Measurements from ENCODE around the gene PKD2. TPM values are rescaled to one million over a fixed set of nuclear protein-coding genes. Genes with fewer than 3 reads are reported as not detected.
A peak's percentile ranks its signal among the peaks of the same experiment; 100 is the strongest.

Gene PKD2
- total RNA-seq, 2 experiments from 2014 or later = 9.5 to 10.9 TPM

DNA sequence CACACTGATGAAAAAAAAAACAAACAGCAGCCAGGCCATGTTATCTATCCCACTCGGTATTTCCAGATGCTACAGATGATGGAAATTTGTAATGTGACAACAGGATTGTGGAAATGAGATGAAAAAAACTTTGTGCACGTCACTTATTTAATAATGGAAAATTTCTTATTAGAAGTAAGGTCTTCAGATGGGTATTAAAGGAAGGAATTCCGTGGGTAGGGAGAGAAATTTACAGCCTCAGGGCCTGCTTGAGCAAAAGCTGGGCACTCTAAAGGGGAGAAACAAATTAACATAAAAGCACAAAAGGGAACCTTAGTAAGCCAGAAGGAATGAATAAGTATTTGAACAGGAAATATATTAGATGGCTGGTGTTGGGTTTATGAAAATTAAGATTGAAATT is 4.2 kb upstream of the PKD2 start:
- ATAC-seq (ENCODE audit: low read depth) (no peak), DNase-seq (no peak)
- Mint-ChIP-seq H3K27me3 (peaks cover 24% of the 10 kb centered on the region), H3K4me1 (peaks cover 4% of the 10 kb centered on the region), H3K36me3 (no peaks in the 10 kb centered on the region), H3K4me3 (no peak overlapping the region), H3K9me3 (no peaks in the 10 kb centered on the region), H3K27ac (no peak overlapping the region)
- POLR2A ChIA-PET = no interaction called here

DNA sequence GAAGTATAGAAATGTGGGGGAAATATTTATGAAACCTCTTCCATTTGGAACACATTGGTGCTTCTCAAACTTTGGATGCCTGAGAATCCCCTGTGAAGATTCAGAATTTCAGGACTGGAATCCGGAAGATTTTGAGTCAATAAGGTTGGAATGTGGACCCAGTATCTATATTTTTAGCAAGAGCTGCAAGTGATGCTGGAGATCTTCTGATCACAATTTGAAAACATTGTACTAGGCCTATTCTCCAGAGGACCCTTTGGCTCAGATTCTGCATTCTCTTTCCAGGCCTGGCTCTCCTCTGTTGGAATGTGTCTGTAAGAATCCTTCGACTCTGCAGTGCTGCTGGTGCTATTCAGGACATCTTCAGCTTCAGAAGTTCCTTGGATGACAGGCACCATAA is 2.4 kb upstream of the PKD2 start:
- Mint-ChIP-seq H3K9me3 (no peaks in the 10 kb centered on the region), H3K36me3 (peaks cover 2% of the 10 kb centered on the region), H3K4me1 (peaks cover 11% of the 10 kb centered on the region), H3K27me3 (peaks cover 24% of the 10 kb centered on the region), H3K27ac (no peak overlapping the region), H3K4me3 (no peak overlapping the region)
- ATAC-seq (ENCODE audit: low read depth) (no peak), DNase-seq (no peak)
- POLR2A ChIA-PET = no interaction called here

DNA sequence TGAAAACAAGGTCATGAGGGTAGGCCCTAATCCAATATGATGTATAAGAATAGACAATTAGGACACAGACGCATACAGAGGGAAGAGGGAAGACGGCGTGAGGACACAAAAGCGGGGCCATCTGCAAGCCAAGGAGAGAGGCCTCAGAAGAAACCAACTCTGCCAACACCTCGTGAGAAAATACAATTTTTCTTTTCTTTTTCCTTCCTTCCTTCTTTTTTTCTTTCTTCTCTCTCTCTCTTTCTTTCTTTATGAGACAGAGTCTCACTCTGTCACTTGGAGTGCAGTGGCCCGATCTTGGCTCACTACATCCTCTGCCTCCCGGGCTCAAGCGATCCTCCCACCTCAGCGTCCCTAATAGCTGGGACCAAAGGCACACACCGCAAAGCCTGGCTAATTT is 1.5 kb upstream of the PKD2 start:
- Mint-ChIP-seq H3K4me1 (peaks cover 16% of the 10 kb centered on the region), H3K36me3 (peaks cover 4% of the 10 kb centered on the region), H3K27ac (no peak overlapping the region), H3K4me3 (no peak overlapping the region), H3K27me3 (peaks cover 23% of the 10 kb centered on the region), H3K9me3 (no peaks in the 10 kb centered on the region)
- POLR2A ChIA-PET = no interaction called here
- ATAC-seq (ENCODE audit: low read depth) (no peak), DNase-seq (no peak)

DNA sequence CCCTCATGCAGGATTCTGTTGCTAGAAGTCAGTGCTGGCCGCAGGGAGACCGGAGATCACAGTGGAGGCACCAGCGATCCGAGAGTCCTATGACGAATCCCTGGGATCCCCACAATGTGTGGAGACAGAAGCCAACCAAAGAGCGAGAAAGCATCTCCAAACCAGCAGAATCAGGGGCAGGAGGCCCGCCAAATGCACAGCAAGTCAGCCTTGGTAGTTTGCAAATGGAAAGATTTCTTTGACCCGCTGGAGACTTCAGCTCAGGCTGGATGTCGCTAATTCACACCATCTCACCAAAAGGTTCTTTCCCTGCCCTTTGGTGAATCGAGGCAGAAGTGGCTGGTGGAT is 505 bp upstream of the PKD2 start:
- Mint-ChIP-seq H3K9me3 (no peaks in the 10 kb centered on the region), H3K27ac (peak overlapping the region; percentile 50), H3K27me3 (peaks cover 19% of the 10 kb centered on the region), H3K4me1 (peaks cover 16% of the 10 kb centered on the region), H3K36me3 (peaks cover 4% of the 10 kb centered on the region), H3K4me3 (peak overlapping the region; percentile 73)
- POLR2A ChIA-PET = no interaction called here
- no peak for ATAC-seq (ENCODE audit: low read depth)
- DNase-seq = no peak

DNA sequence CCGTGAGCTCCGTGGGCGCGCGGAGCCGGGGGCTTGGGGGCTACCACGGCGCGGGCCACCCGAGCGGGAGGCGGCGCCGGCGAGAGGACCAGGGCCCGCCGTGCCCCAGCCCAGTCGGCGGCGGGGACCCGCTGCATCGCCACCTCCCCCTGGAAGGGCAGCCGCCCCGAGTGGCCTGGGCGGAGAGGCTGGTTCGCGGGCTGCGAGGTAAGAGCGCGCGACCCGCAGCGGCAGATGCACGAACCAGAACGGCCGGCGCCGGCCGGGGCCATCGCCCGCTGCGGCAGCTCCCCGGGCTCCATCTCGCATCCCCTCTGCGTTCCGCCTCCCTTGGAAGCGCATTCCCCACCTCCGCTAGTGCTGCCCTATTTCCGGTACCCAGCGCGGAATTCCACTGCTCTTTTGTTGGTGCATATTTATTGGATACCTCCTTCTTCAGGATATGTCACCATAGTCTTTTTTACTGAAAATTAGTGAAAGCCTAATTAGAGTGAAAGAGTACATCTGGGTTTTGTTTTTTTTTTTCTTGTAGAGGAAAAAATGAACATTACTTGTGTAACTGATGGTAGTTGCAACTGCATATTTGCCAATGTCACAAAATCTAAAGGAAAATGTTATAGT is 797 bp downstream of the PKD2 start:
- H3K36me3 Mint-ChIP-seq = peaks cover 5% of the 10 kb centered on the region
- H3K4me3 Mint-ChIP-seq = peak overlapping the region; percentile 93
- no peaks in the 10 kb centered on the region for H3K9me3 Mint-ChIP-seq
- ATAC-seq (ENCODE audit: low read depth) = peak; percentile 21
- peaks cover 23% of the 10 kb centered on the region for H3K4me1 Mint-ChIP-seq
- peak overlapping the region; percentile 71 for H3K27ac Mint-ChIP-seq
- no peak for DNase-seq
- peaks cover 19% of the 10 kb centered on the region for H3K27me3 Mint-ChIP-seq
- POLR2A ChIA-PET = interaction anchor here (0.7 kb wide), 1 partner anchor 26 kb away, joined by 3 read pairs; no protein-coding TSS in a partner anchor

DNA sequence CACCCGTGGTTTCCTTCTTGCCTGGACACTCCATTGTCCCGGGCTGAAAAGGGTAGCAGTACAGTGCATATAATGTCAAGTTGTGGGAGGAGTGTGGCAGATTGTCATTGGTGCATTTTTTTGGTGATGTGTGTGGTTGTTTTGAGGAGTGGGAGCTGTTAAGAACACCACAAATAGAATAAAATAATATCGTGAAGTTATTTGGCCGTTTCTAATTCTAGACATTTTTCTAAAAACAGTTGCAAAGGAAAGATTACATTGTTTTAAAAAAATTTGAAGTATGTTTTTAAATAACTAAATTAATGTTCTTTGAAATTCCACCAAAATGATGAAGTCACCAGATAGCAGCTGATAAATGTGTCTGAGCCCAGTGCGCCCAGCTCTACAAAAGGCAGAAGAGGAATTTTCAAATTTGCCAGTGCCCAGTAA is 1.3 kb downstream of the PKD2 start:
- peaks cover 25% of the 10 kb centered on the region for H3K4me1 Mint-ChIP-seq
- H3K36me3 Mint-ChIP-seq = peaks cover 6% of the 10 kb centered on the region
- peaks cover 19% of the 10 kb centered on the region for H3K27me3 Mint-ChIP-seq
- ATAC-seq (ENCODE audit: low read depth) (no peak), DNase-seq (no peak)
- POLR2A ChIA-PET = interaction anchor here (0.7 to 0.8 kb wide), 2 partner anchors 26 to 276 kb away, joined by 3 read pairs; partner anchors contain the start of gene PPM1K
- peak overlapping the region; percentile 93 for H3K4me3 Mint-ChIP-seq
- H3K27ac Mint-ChIP-seq = peak overlapping the region; percentile 71
- H3K9me3 Mint-ChIP-seq = no peaks in the 10 kb centered on the region

DNA sequence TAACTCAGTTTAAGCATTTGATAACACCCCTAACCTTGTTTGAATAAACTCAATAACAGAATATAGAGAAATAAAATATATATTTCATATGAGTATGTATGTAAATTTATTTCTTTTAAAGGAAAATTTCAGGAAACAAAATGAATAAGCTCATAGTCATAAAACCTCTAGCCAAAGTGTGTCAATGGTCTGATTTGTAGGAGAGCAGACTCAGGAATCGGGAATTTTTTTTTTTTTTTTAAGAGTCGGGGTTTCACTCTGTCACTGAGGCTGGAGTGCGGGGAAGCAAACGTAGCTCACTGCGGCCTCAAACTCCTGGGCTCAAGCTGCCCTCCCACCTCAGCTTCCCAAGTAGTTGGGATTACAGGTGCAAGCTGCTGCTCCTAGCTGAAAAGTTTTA is 2.4 kb downstream of the PKD2 start:
- ATAC-seq (ENCODE audit: low read depth) = no peak
- Mint-ChIP-seq H3K27ac (no peak overlapping the region), H3K4me3 (no peak overlapping the region), H3K9me3 (no peaks in the 10 kb centered on the region), H3K4me1 (peaks cover 26% of the 10 kb centered on the region), H3K36me3 (peaks cover 10% of the 10 kb centered on the region), H3K27me3 (peaks cover 15% of the 10 kb centered on the region)
- no peak for DNase-seq
- POLR2A ChIA-PET = interaction anchor here (0.8 kb wide), 1 partner anchor 274 kb away, joined by 3 read pairs; the partner anchor contains the start of gene PPM1K

DNA sequence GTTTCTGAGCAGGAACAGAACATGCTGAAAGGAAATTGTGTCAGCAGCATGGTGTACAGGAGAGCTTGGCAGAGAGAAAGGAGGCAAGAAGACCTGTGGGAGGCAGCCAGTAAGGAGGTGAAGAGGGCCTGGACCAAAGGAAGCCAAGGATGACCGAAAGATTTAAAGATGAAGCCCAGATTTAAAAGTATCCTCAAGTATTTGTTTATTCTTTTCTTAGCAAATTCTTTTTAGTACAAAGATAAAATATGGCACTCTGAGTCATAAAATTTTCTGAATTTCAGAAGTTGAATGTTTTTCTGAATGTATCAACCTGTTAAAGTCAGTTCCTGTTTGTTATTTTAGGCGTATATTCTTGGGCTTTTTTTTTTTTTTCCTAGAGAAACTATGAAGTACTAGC is 3.5 kb downstream of the PKD2 start:
- Mint-ChIP-seq H3K27ac (no peak overlapping the region), H3K4me3 (no peak overlapping the region), H3K27me3 (peaks cover 7% of the 10 kb centered on the region), H3K36me3 (peaks cover 12% of the 10 kb centered on the region), H3K9me3 (no peaks in the 10 kb centered on the region), H3K4me1 (peaks cover 26% of the 10 kb centered on the region)
- DNase-seq = no peak
- no peak for ATAC-seq (ENCODE audit: low read depth)
- POLR2A ChIA-PET = interaction anchor here (0.7 kb wide), 1 partner anchor 151 kb away, joined by 3 read pairs; no protein-coding TSS in a partner anchor

DNA sequence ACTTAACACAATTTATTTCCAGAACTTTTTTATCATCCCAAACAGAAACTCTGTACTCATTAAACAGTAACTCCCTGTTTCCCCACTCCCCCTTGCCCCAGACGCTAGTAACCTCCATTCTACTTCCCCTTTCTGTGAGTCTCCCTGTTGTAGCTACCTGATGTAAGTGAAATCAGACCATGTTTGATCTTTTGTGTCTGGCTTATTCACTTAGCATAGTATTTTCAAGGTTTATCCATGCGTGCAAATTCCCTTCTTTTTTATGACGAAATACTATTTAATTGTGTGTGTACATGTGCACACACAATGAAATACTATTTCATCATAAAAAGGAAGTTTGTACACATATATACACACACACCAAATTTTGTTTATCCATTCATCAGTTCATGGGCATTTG is 5.2 kb downstream of the PKD2 start:
- Mint-ChIP-seq H3K9me3 (no peaks in the 10 kb centered on the region), H3K27me3 (no peaks in the 10 kb centered on the region), H3K4me1 (peaks cover 22% of the 10 kb centered on the region), H3K4me3 (no peak overlapping the region), H3K27ac (no peak overlapping the region), H3K36me3 (peaks cover 19% of the 10 kb centered on the region)
- DNase-seq = no peak
- POLR2A ChIA-PET = no interaction called here
- no peak for ATAC-seq (ENCODE audit: low read depth)

DNA sequence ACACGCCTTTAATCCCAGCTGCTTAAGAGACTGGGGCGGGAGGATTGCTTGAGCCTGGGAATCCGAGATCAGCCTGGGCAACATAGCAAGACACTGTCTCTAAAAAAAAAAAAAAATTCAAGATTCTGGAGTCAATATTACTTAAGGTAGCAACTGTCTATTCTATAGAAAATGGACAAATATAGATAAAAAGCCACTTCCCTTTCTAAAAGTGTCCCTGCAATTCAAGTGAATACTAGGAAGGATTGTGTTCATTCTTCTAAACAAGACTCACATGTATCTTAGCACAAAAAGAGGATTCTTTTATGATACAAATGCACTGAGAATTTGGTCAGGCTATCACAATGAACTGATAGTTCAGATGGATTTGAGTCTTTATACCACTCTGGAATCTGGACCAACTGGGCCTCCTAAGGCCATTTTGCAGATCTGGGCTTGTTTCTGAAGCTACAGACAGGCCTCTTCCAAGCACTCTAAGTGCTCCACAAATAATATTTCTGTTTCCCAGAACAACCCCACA is 7.0 kb downstream of the PKD2 start:
- no peak overlapping the region for H3K4me3 Mint-ChIP-seq
- no peak overlapping the region for H3K27ac Mint-ChIP-seq
- H3K4me1 Mint-ChIP-seq = peaks cover 18% of the 10 kb centered on the region
- H3K36me3 Mint-ChIP-seq = peaks cover 17% of the 10 kb centered on the region
- POLR2A ChIA-PET = no interaction called here
- no peaks in the 10 kb centered on the region for H3K9me3 Mint-ChIP-seq
- ATAC-seq (ENCODE audit: low read depth) (no peak), DNase-seq (no peak)
- no peaks in the 10 kb centered on the region for H3K27me3 Mint-ChIP-seq

DNA sequence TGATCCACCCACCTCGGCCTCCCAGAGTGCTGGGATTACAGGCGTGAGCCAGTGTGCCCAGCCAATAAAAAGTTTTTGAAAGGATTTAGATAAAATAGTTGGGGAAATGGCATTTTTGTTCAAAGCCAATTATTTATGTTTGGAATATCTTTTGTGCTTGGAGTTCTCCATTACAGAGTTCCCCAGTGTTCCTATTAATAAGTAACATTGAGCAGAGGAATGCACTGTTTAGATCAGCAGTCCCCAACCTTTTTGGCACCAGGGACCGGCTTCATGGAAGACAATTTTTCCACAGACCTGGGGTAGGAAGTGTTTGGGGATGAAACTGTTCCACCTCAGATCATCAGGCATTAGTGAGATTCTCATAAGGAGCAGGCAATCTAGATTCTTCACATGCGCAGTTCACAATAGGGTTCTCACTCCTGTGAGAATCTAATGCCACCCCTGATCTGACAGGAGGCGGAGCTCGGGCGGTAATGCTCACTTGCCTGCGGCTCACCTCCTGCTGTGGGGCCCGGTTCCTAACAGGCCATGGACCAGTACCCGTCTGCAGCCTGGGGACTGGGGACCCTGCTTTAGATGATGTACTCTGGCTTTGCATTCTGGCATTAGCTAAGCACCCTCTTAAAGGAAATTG is 8.3 kb downstream of the PKD2 start:
- H3K4me1 Mint-ChIP-seq = peaks cover 14% of the 10 kb centered on the region
- H3K27ac Mint-ChIP-seq = no peak overlapping the region
- ATAC-seq (ENCODE audit: low read depth) (no peak), DNase-seq (no peak)
- POLR2A ChIA-PET = no interaction called here
- H3K9me3 Mint-ChIP-seq = no peaks in the 10 kb centered on the region
- H3K27me3 Mint-ChIP-seq = no peaks in the 10 kb centered on the region
- peaks cover 16% of the 10 kb centered on the region for H3K36me3 Mint-ChIP-seq
- no peak overlapping the region for H3K4me3 Mint-ChIP-seq

DNA sequence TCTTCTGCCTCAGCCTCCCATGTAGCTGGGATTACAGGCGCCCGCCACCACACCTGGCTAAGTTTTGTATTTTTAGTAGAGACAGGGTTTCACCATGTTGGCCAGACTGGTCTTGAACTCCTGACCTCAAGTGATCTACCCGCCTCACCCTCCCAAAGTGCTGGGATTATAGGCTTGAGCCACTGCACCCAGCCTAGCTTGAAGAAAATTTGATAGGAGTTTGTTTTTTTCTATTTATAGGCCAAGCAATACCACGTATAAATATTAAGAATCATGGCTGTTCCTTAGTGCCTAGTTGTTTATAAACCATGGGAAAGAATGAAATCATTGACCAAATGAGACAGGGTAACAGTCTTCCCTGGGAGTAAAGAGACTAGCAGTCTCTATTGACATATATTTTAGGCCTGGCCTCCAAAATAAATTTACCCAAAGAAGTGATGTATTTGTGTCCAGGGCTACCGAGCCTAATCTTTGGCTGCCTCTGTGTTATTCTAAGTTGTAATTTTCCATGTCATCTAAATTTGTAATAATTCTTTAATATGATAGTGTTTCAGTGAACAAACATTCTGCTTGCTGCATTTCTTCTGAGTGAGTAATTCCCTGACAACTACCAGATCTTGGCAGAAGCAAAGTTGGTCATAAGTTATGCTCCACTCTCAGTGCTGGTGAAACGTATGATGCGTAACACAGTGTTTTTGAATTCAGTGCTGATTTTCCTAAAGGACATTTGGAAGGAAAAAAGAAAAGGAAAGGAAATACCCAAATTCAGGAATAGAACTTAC is 10.3 kb downstream of the PKD2 start:
- POLR2A ChIA-PET = no interaction called here
- no peak overlapping the region for H3K27ac Mint-ChIP-seq
- peaks cover 16% of the 10 kb centered on the region for H3K36me3 Mint-ChIP-seq
- H3K4me1 Mint-ChIP-seq = peaks cover 10% of the 10 kb centered on the region
- H3K27me3 Mint-ChIP-seq = no peaks in the 10 kb centered on the region
- H3K9me3 Mint-ChIP-seq = no peaks in the 10 kb centered on the region
- H3K4me3 Mint-ChIP-seq = no peak overlapping the region
- DNase-seq (no peak), ATAC-seq (ENCODE audit: low read depth) (no peak)

DNA sequence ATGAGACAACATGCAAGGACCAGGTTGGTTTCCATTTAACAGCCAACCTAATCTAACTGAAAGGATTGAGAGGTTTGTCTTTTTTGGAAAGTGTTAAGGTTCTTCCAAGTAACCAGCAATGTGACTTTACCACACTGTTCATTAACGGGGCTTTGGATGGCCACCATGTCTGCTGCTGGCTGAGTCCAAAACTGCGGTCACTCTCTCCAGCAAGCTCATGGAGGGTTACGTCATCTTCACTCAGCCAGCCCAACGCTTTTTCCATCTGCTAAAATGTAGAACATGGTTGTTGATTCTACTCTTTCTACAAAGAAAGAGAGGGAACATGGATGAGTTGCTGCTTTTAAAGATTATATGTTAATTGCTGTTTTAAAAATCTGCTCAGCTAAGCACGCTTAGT is 11.0 kb downstream of the PKD2 start:
- Mint-ChIP-seq H3K36me3 (peaks cover 20% of the 10 kb centered on the region), H3K9me3 (no peaks in the 10 kb centered on the region), H3K4me3 (no peak overlapping the region), H3K27ac (no peak overlapping the region), H3K4me1 (peaks cover 5% of the 10 kb centered on the region), H3K27me3 (no peaks in the 10 kb centered on the region)
- DNase-seq (no peak), ATAC-seq (ENCODE audit: low read depth) (no peak)
- POLR2A ChIA-PET = no interaction called here
